SJSA1 (cell line): ENCODE measurements around the gene IMMP2L. TPM values are rescaled to one million over a fixed set of nuclear protein-coding genes. Genes with fewer than 3 reads are reported as not detected.

Experiments used
- DNase-seq, 2 experiments: peaks; one replicate each; pipeline ENCODE4 v3.0.0-alpha.2; 2015 to 2020; ENCODE audit warnings: low spot score in 2 of 2, low read depth in 1 of 2
- H3K27ac ChIP-seq: fragments of 250-450 bp; sonication (Bioruptor Pico); 2 replicates; pipeline ENCODE4 v1.5.1; 2020; ENCODE audit warnings: mild to moderate bottlenecking, moderate library complexity
- H3K27me3 ChIP-seq: fragments of 250-450 bp; sonication (Bioruptor Pico); replicated peaks from 2 replicates; pipeline ENCODE4 v1.5.1; 2020; ENCODE audit warnings: mild to moderate bottlenecking, moderate library complexity
- H3K36me3 ChIP-seq: fragments of 250-450 bp; sonication (Bioruptor Pico); 2 replicates; pipeline ENCODE4 v1.5.1; 2020; ENCODE audit warnings: mild to moderate bottlenecking
- H3K4me1 ChIP-seq: fragments of 250-450 bp; sonication (Bioruptor Pico); replicated peaks from 2 replicates; pipeline ENCODE4 v1.6.1; 2021; ENCODE audit warnings: mild to moderate bottlenecking
- H3K4me3 ChIP-seq: fragments of 250-450 bp; sonication (Bioruptor Pico); 2 replicates; pipeline ENCODE4 v1.5.1; 2020; ENCODE audit warnings: mild to moderate bottlenecking
- H3K9me3 ChIP-seq: fragments of 250-450 bp; sonication (Bioruptor Pico); replicated peaks from 2 replicates; pipeline ENCODE4 v1.5.1; 2020; ENCODE audit warnings: mild to moderate bottlenecking
- total RNA-seq: library from RNA; depleted of rRNA; stranded (reverse); fragments of >200 nt; shearing (Covaris generic); gene quantifications from 2 replicates; pipeline ENCODE4 v1.2.3, GENCODE V29; 2014

Gene IMMP2L
- total RNA-seq, 1 experiment from 2014 or later = 16.2 TPM

GRCh38 chr7:111242141-111242755 lies 320.0 kb downstream of the IMMP2L start:
- no peak for DNase-seq
- Histone ChIP-seq H3K9me3 (no peaks in the 10 kb centered on the region), H3K36me3 (no peaks in the 10 kb centered on the region), H3K4me3 (no peak overlapping the region), H3K27ac (no peak overlapping the region), H3K27me3 (no peaks in the 10 kb centered on the region), H3K4me1 (no peaks in the 10 kb centered on the region; the same call in 1 of the 2 replicates)

GRCh38 chr7:111240371-111240770 lies 321.9 kb downstream of the IMMP2L start:
- H3K4me1 ChIP-seq = no peaks in the 10 kb centered on the region; the same call in 1 of the 2 replicates
- no peak for DNase-seq
- no peaks in the 10 kb centered on the region for H3K27me3 ChIP-seq
- no peak overlapping the region for H3K27ac ChIP-seq
- no peaks in the 10 kb centered on the region for H3K9me3 ChIP-seq
- H3K4me3 ChIP-seq = no peak overlapping the region
- no peaks in the 10 kb centered on the region for H3K36me3 ChIP-seq

GRCh38 chr7:111239437-111239836 lies 322.9 kb downstream of the IMMP2L start:
- H3K9me3 ChIP-seq = no peaks in the 10 kb centered on the region
- no peak overlapping the region for H3K27ac ChIP-seq
- DNase-seq = no peak
- no peak overlapping the region for H3K4me3 ChIP-seq
- no peaks in the 10 kb centered on the region for H3K27me3 ChIP-seq
- H3K4me1 ChIP-seq = no peaks in the 10 kb centered on the region; the same call in 1 of the 2 replicates
- no peaks in the 10 kb centered on the region for H3K36me3 ChIP-seq

GRCh38 chr7:111238886-111239285 lies 323.4 kb downstream of the IMMP2L start:
- Histone ChIP-seq H3K27me3 (no peaks in the 10 kb centered on the region), H3K27ac (no peak overlapping the region), H3K4me3 (no peak overlapping the region), H3K36me3 (no peaks in the 10 kb centered on the region), H3K9me3 (no peaks in the 10 kb centered on the region), H3K4me1 (no peaks in the 10 kb centered on the region; the same call in 1 of the 2 replicates)
- no peak for DNase-seq

- H3K27ac ChIP-seq = no peak overlapping the region
Observed at GRCh38 chr7:111235709-111236108, 326.6 kb downstream of the IMMP2L start.

GRCh38 chr7:111232249-111233084 lies 329.8 kb downstream of the IMMP2L start:
- H3K27ac ChIP-seq = peak overlapping the region; percentile 24
- H3K4me1 ChIP-seq = peaks cover 37% of the 10 kb centered on the region
- no peaks in the 10 kb centered on the region for H3K9me3 ChIP-seq
- DNase-seq = peak in 1 of 2 experiments; percentile 47
- H3K4me3 ChIP-seq = no peak overlapping the region
- H3K36me3 ChIP-seq = no peaks in the 10 kb centered on the region
- no peaks in the 10 kb centered on the region for H3K27me3 ChIP-seq

More at GRCh38 chr7:111235709-111236108, 326.6 kb downstream of the IMMP2L start:
- no peak for DNase-seq
- Histone ChIP-seq H3K27me3 (no peaks in the 10 kb centered on the region), H3K4me1 (peaks cover 21% of the 10 kb centered on the region), H3K36me3 (no peaks in the 10 kb centered on the region), H3K9me3 (no peaks in the 10 kb centered on the region), H3K4me3 (no peak overlapping the region)

GRCh38 chr7:111229916-111230315 lies 332.4 kb downstream of the IMMP2L start:
- peaks cover 37% of the 10 kb centered on the region for H3K4me1 ChIP-seq
- H3K27me3 ChIP-seq = no peaks in the 10 kb centered on the region
- no peak overlapping the region for H3K4me3 ChIP-seq
- DNase-seq = peak in 1 of 2 experiments; percentile 68
- peak overlapping the region; percentile 77 for H3K27ac ChIP-seq
- no peaks in the 10 kb centered on the region; the same call in 1 of the 2 replicates for H3K9me3 ChIP-seq
- H3K36me3 ChIP-seq = no peaks in the 10 kb centered on the region

- H3K27ac ChIP-seq = peak overlapping the region; percentile 77
- peak in 1 of 2 experiments; percentile 3 for DNase-seq
Observed at GRCh38 chr7:111229181-111229740, 333.0 kb downstream of the IMMP2L start.

GRCh38 chr7:111228437-111228836 lies 333.9 kb downstream of the IMMP2L start:
- no peak overlapping the region for H3K4me3 ChIP-seq
- H3K4me1 ChIP-seq = peaks cover 37% of the 10 kb centered on the region
- no peak overlapping the region for H3K27ac ChIP-seq
- DNase-seq = no peak
- H3K27me3 ChIP-seq = no peaks in the 10 kb centered on the region
- H3K36me3 ChIP-seq = no peaks in the 10 kb centered on the region
- no peaks in the 10 kb centered on the region; the same call in 1 of the 2 replicates for H3K9me3 ChIP-seq

More at GRCh38 chr7:111229181-111229740, 333.0 kb downstream of the IMMP2L start:
- no peaks in the 10 kb centered on the region for H3K27me3 ChIP-seq
- H3K4me3 ChIP-seq = no peak overlapping the region
- peaks cover 37% of the 10 kb centered on the region for H3K4me1 ChIP-seq
- H3K9me3 ChIP-seq = no peaks in the 10 kb centered on the region; the same call in 1 of the 2 replicates
- no peaks in the 10 kb centered on the region for H3K36me3 ChIP-seq

GRCh38 chr7:111226800-111227199 lies 335.5 kb downstream of the IMMP2L start:
- Histone ChIP-seq H3K36me3 (no peaks in the 10 kb centered on the region), H3K4me1 (peaks cover 25% of the 10 kb centered on the region)

GRCh38 chr7:111224354-111225231 lies 337.7 kb downstream of the IMMP2L start:
- Histone ChIP-seq H3K4me1 (peaks cover 5% of the 10 kb centered on the region), H3K27ac (no peak overlapping the region), H3K9me3 (no peaks in the 10 kb centered on the region; the same call in 1 of the 2 replicates), H3K27me3 (no peaks in the 10 kb centered on the region), H3K4me3 (no peak overlapping the region), H3K36me3 (no peaks in the 10 kb centered on the region)
- no peak for DNase-seq

More at GRCh38 chr7:111226800-111227199, 335.5 kb downstream of the IMMP2L start:
- H3K4me3 ChIP-seq = no peak overlapping the region
- H3K9me3 ChIP-seq = no peaks in the 10 kb centered on the region; the same call in 1 of the 2 replicates
- no peak for DNase-seq
- H3K27me3 ChIP-seq = no peaks in the 10 kb centered on the region
- H3K27ac ChIP-seq = no peak overlapping the region

GRCh38 chr7:111223802-111224253 lies 338.5 kb downstream of the IMMP2L start:
- no peaks in the 10 kb centered on the region; the same call in 1 of the 2 replicates for H3K9me3 ChIP-seq
- H3K27ac ChIP-seq = no peak overlapping the region
- H3K4me3 ChIP-seq = no peak overlapping the region
- no peak for DNase-seq
- H3K27me3 ChIP-seq = no peaks in the 10 kb centered on the region
- H3K4me1 ChIP-seq = no peaks in the 10 kb centered on the region
- no peaks in the 10 kb centered on the region for H3K36me3 ChIP-seq

GRCh38 chr7:111215550-111215949 lies 346.7 kb downstream of the IMMP2L start:
- Histone ChIP-seq H3K27me3 (no peaks in the 10 kb centered on the region), H3K9me3 (no peaks in the 10 kb centered on the region), H3K36me3 (no peaks in the 10 kb centered on the region), H3K4me1 (no peaks in the 10 kb centered on the region), H3K27ac (no peak overlapping the region), H3K4me3 (no peak overlapping the region)
- DNase-seq = no peak
